ENCODE measurements around the gene CCRL2. TPM values are rescaled to one million over a fixed set of nuclear protein-coding genes. Genes with fewer than 3 reads are reported as not detected.

The CCRL2 gene
- total RNA-seq, 1 donor from 2014 or later, result not detected

- intact Hi-C loops (cut with DNase I), result no loop called here
- DNase-seq (ENCODE audit: low spot score in 2 of 2), result no peak
- TF ChIP-seq CTCF (IDR thresholded peaks at IDR 0.05), result no peak
- Histone ChIP-seq H3K27ac (no peak overlapping the region), H3K9me3 (no peaks in the 10 kb centered on the region), H3K4me1 (no peaks in the 10 kb centered on the region), H3K36me3 (no peaks in the 10 kb centered on the region), H3K4me3 (no peak overlapping the region), H3K27me3 (no peaks in the 10 kb centered on the region)
These were observed 49.1 kb downstream of the CCRL2 start for GRCh38 chr3:46456118-46456517.

Other genes starting within 250 kb of the CCRL2 start
- 10.2 TPM for gene CCR1, start 198.9 kb upstream of the CCRL2 start, total RNA-seq
- not detected for gene CCR3, start 164.8 kb upstream of the CCRL2 start, total RNA-seq
- 0.11 TPM for gene CCR2, start 53.1 kb upstream of the CCRL2 start, total RNA-seq
- gene CCR5, start 36.3 kb upstream of the CCRL2 start, total RNA-seq, result not detected
- gene LTF, start 57.6 kb downstream of the CCRL2 start, total RNA-seq, result 1.4 TPM
- gene RTP3, start 90.7 kb downstream of the CCRL2 start, total RNA-seq, result not detected
- gene LRRC2, start 159.0 kb downstream of the CCRL2 start, total RNA-seq, result not detected
- not detected for gene FAM240A, start 205.3 kb downstream of the CCRL2 start, total RNA-seq

Measured in ascending aorta (tissue), 2 donors.